ENCODE measurements around the gene HABP4. TPM values are rescaled to one million over a fixed set of nuclear protein-coding genes. Genes with fewer than 3 reads are reported as not detected.

Gene HABP4
- total and polyA plus RNA-seq, 9 of the 15 experiments (the other 6 are each of a cell fraction or from before 2014, with no cell fraction given): 0.38 to 2.4 (median 1.9) TPM

GRCh38 chr9:96514108-96514799, 64.3 kb downstream of the HABP4 start:
- Histone ChIP-seq H3K27ac (ENCODE audit: extremely low read depth, low read depth, low read length) (no peak overlapping the region), H3K36me3 (ENCODE audit: control insufficient read depth, insufficient read depth, low read length) (no peaks in the 10 kb centered on the region), H4K20me1 (replicated peaks; ENCODE audit: control insufficient read depth, insufficient read depth, low read length) (no peaks in the 10 kb centered on the region), H3K9me3 (replicated peaks; ENCODE audit: control insufficient read depth, insufficient read depth, low read depth, low read length) (no peaks in the 10 kb centered on the region), H3K4me2 (ENCODE audit: insufficient read depth, low read length) (no peak overlapping the region), H3K9ac (ENCODE audit: insufficient read depth in 1 of 2, low read depth in 2 of 2, low read length in 2 of 2) (no peak overlapping the region), H3K27me3 (ENCODE audit: control insufficient read depth in 2 of 2, insufficient read depth in 2 of 2, low read length in 2 of 2) (no peaks in the 10 kb centered on the region), H2AFZ (ENCODE audit: low read depth, low read length) (no peak overlapping the region), H3K4me3 (no peak overlapping the region), H3K79me2 (ENCODE audit: control insufficient read depth, insufficient read depth, low read length) (no peaks in the 10 kb centered on the region), H3K4me1 (replicated peaks in 1 of 2; ENCODE audit: control insufficient read depth in 2 of 2, insufficient read depth in 2 of 2, low read length in 2 of 2) (no peaks in the 10 kb centered on the region), H3K9me1 (ENCODE audit: control insufficient read depth, insufficient read depth, low read length) (no peaks in the 10 kb centered on the region)
- ChIA-PET POLR2A (no interaction called here), CTCF (ENCODE audit: low intra/inter-chr PET ratio) (no interaction called here)
- in situ Hi-C loops (cut with MboI) (no loop called here), intact Hi-C loops (cut with micrococcal nuclease) (no loop called here)
- BruUV-seq (replicated peaks): no TSS peak
- ATAC-seq (no peak), DNase-seq (ENCODE audit: extremely low read depth in 1 of 4, low spot score in 3 of 4) (no peak), FAIRE-seq (no peak)
- WGBS (ENCODE audit: insufficient coverage, low coverage, missing lambda C conversion rate): 27% methylated on average over 9 of the region's 9 CpGs
- TF ChIP-seq SAP30 (IDR thresholded peaks at IDR 0.05; ENCODE audit: borderline replicate concordance, insufficient read depth, low read depth, low read length, poor library complexity, severe bottlenecking): no peak
- no peak for TF ChIP-seq RFX5 (IDR thresholded peaks at IDR 0.05; ENCODE audit: low read depth, low read length)
- no peak for TF ChIP-seq SRSF3 (IDR thresholded peaks at IDR 0.05; ENCODE audit: insufficient read depth, low read length)
- no peak for TF ChIP-seq U2AF1 (optimal IDR thresholded peaks at IDR 0.05; ENCODE audit: low read depth, low read length)
- no peak for TF ChIP-seq HCFC1 (IDR thresholded peaks at IDR 0.05; ENCODE audit: low read depth, low read length)
- TF ChIP-seq NR1H2 (CRISPR knock-in tag; IDR thresholded peaks at IDR 0.05): no peak
- no peak for TF ChIP-seq HNRNPLL (IDR thresholded peaks at IDR 0.05; ENCODE audit: low read depth, low read length, poor library complexity, severe bottlenecking)
- TF ChIP-seq ZNF232 (CRISPR knock-in tag; IDR thresholded peaks at IDR 0.05): no peak
- TF ChIP-seq ZNF77 (CRISPR knock-in tag; IDR thresholded peaks at IDR 0.05): no peak
- TF ChIP-seq CREB1 (IDR thresholded peaks at IDR 0.05): no peak
- no peak for TF ChIP-seq CREB1 (CRISPR knock-in tag; IDR thresholded peaks at IDR 0.05)
- TF ChIP-seq RERE (CRISPR knock-in tag; IDR thresholded peaks at IDR 0.05; ENCODE audit: borderline replicate concordance): no peak
- no peak for TF ChIP-seq JUN (IDR thresholded peaks at IDR 0.05; ENCODE audit: borderline replicate concordance, low read depth, low read length)
- no peak for TF ChIP-seq JUN (CRISPR knock-in tag; IDR thresholded peaks at IDR 0.05; ENCODE audit: borderline replicate concordance)
- TF ChIP-seq ZBED1 (IDR thresholded peaks at IDR 0.05): no peak
- no peak for TF ChIP-seq ZNF146 (CRISPR knock-in tag; IDR thresholded peaks at IDR 0.05; ENCODE audit: unreplicated experiment)
- TF ChIP-seq FOXJ3 (CRISPR knock-in tag; IDR thresholded peaks at IDR 0.05): no peak
